Activated CD4-positive, CD25-positive, alpha-beta regulatory T cell treated with anti-CD3 and anti-CD28 coated beads, Interleukin-2, amount 50 U/mL, for 16 hours (primary cell): ENCODE measurements around the gene OR4E2.
"Not testable (repeated sequence)": the region's sequence is repeated elsewhere in the genome, so short reads cannot be mapped to it uniquely, and the experiment has no call there.

Source experiments
- DNase-seq: peaks from one replicate; pipeline ENCODE4 v3.0.0-alpha.2; 2020; ENCODE audit warnings: low read depth, low spot score

The OR4E2 gene

GRCh38 chr14:21653331-21653885 is at the start of gene OR4E2:
TSS of gene OR4E2 (plus strand) at chr14:21653835. CDS start at chr14:21665083, 11,248 bp downstream.
- no peak for DNase-seq

- DNase-seq = no peak
These were observed 41.3 kb upstream of the OR4E2 start for GRCh38 chr14:21612324-21612723.

GRCh38 chr14:21614240-21614639 is 39.4 kb upstream of the OR4E2 start:
- DNase-seq = no peak

- DNase-seq = no peak
These were observed 36.0 kb upstream of the OR4E2 start for GRCh38 chr14:21617614-21618013.

- DNase-seq = no peak
These were observed 27.0 kb upstream of the OR4E2 start for GRCh38 chr14:21626491-21627230.

GRCh38 chr14:21630503-21630902 is 23.1 kb upstream of the OR4E2 start:
- DNase-seq = not testable (repeated sequence)

GRCh38 chr14:21631084-21631483 is 22.6 kb upstream of the OR4E2 start:
- DNase-seq = no peak

GRCh38 chr14:21634840-21635239 is 18.8 kb upstream of the OR4E2 start, which contains the start of gene OR10G2:
TSS of gene OR10G2 (minus strand) at chr14:21634940. CDS start at chr14:21634842, 98 bp downstream.
- DNase-seq = no peak

- no peak for DNase-seq
These were observed 11.0 kb upstream of the OR4E2 start for GRCh38 chr14:21642683-21643082.

GRCh38 chr14:21643407-21643806 is 10.2 kb upstream of the OR4E2 start:
- no peak for DNase-seq

- no peak for DNase-seq
These were observed 6.3 kb upstream of the OR4E2 start for GRCh38 chr14:21647380-21647779.

- DNase-seq = no peak
These were observed 1.3 kb upstream of the OR4E2 start for GRCh38 chr14:21652209-21652808.

GRCh38 chr14:21654215-21654614 is 580 bp downstream of the OR4E2 start:
- no peak for DNase-seq

- DNase-seq = no peak
These were observed 3.3 kb downstream of the OR4E2 start for GRCh38 chr14:21656980-21657379.

- DNase-seq = no peak
These were observed 14.7 kb downstream of the OR4E2 start for GRCh38 chr14:21668377-21668776.

GRCh38 chr14:21669284-21669683 is 15.6 kb downstream of the OR4E2 start:
- DNase-seq = no peak

GRCh38 chr14:21671371-21671770 is 17.7 kb downstream of the OR4E2 start:
- DNase-seq = no peak

- no peak for DNase-seq
These were observed 18.5 kb downstream of the OR4E2 start for GRCh38 chr14:21672116-21672515.

- DNase-seq = no peak
These were observed 20.1 kb downstream of the OR4E2 start, which contains the start of gene OR4E1 for GRCh38 chr14:21673718-21674117. TSS of gene OR4E1 (minus strand) at chr14:21673818. CDS start at chr14:21670935, 2,883 bp downstream.

GRCh38 chr14:21675566-21675965 is 21.9 kb downstream of the OR4E2 start:
- DNase-seq = no peak

GRCh38 chr14:21680072-21680471 is 26.4 kb downstream of the OR4E2 start:
- no peak for DNase-seq

GRCh38 chr14:21686468-21686867 is 32.8 kb downstream of the OR4E2 start:
- no peak for DNase-seq

- DNase-seq = no peak
These were observed 40.8 kb downstream of the OR4E2 start for GRCh38 chr14:21694425-21694824.
